HepG2 (cell line): Measurements from ENCODE around the gene GUK1. TPM values are rescaled to one million over a fixed set of nuclear protein-coding genes. Genes with fewer than 3 reads are reported as not detected.

Experiments
- ATF7-NPFF ChIP-seq: sonication (generic); formaldehyde crosslinking; IDR thresholded peaks from 2 replicates; pipeline ENCODE4 v1.8.1; 2023; ENCODE audit warnings: mild to moderate bottlenecking, low read depth, missing genetic modification reagents, moderate library complexity
- DR1 ChIP-seq: sonication (generic); formaldehyde crosslinking; IDR thresholded peaks from 2 replicates; pipeline ENCODE4 v1.8.0; 2021; ENCODE audit warnings: mild to moderate bottlenecking, missing genetic modification reagents, inconsistent platforms
- ESRRA ChIP-seq: sonication (generic); formaldehyde crosslinking; IDR thresholded peaks from 2 replicates; pipeline ENCODE4 v1.5.1; 2020; ENCODE audit warnings: mild to moderate bottlenecking, low read depth, missing genetic modification reagents
- GABPA ChIP-seq, 2 experiments: IDR thresholded peaks; 2 replicates each; pipeline ENCODE4 v1.6.1; 2011 to 2016; ENCODE audit warnings: low read depth in 2 of 2, low read length in 1 of 2, missing biosample characterization in 1 of 2, missing genetic modification characterization in 1 of 2
- GLI4 ChIP-seq: sonication (generic); formaldehyde crosslinking; IDR thresholded peaks from 2 replicates; pipeline ENCODE4 v1.5.1; 2020; ENCODE audit warnings: missing genetic modification reagents, mild to moderate bottlenecking, moderate library complexity, borderline replicate concordance
- GTF2F1 ChIP-seq: fragments of 150-350 bp; IDR thresholded peaks from 2 replicates; pipeline ENCODE4 v1.6.1; 2014; ENCODE audit warnings: low read length
- HOXA3 ChIP-seq: sonication (generic); formaldehyde crosslinking; IDR thresholded peaks from 2 replicates; pipeline ENCODE4 v1.5.0; 2020; ENCODE audit warnings: missing genetic modification reagents
- KMT2A ChIP-seq: sonication (generic); formaldehyde crosslinking; IDR thresholded peaks from 2 replicates; pipeline ENCODE4 v1.4.0; 2020; ENCODE audit warnings: missing genetic modification reagents
- MAFF ChIP-seq: IDR thresholded peaks from 2 replicates; pipeline ENCODE4 v1.6.1; 2011; ENCODE audit warnings: low read depth, low read length, improper control_type of control experiment
- PCBP1 ChIP-seq: fragments of 200-400 bp; formaldehyde crosslinking; IDR thresholded peaks from 2 replicates; pipeline ENCODE4 v1.6.1; 2017; ENCODE audit warnings: mild to moderate bottlenecking, low read depth, low read length, borderline replicate concordance
- PHF20 ChIP-seq: sonication (generic); formaldehyde crosslinking; IDR thresholded peaks from 2 replicates; pipeline ENCODE4 v1.5.0; 2020; ENCODE audit warnings: mild to moderate bottlenecking, missing genetic modification reagents
- RCOR2 ChIP-seq: IDR thresholded peaks from 2 replicates; pipeline ENCODE4 v1.6.1; 2016; ENCODE audit warnings: missing biosample characterization, missing genetic modification reagents
- SP140L ChIP-seq: sonication (generic); formaldehyde crosslinking; IDR thresholded peaks from 2 replicates; pipeline ENCODE4 v1.4.0; 2020; ENCODE audit warnings: missing genetic modification reagents, borderline replicate concordance
- THAP7 ChIP-seq: sonication (generic); formaldehyde crosslinking; IDR thresholded peaks from 2 replicates; pipeline ENCODE4 v1.8.1; 2023; ENCODE audit warnings: mild to moderate bottlenecking, missing genetic modification reagents
- ZBTB7B ChIP-seq: sonication (generic); formaldehyde crosslinking; IDR thresholded peaks from 2 replicates; pipeline ENCODE4 v1.4.0; 2020; ENCODE audit warnings: missing genetic modification reagents
- ZNF549 ChIP-seq: sonication (generic); formaldehyde crosslinking; IDR thresholded peaks from 2 replicates; pipeline ENCODE4 v1.5.0; 2020; ENCODE audit warnings: missing genetic modification reagents
- ZNF558 ChIP-seq: sonication (generic); formaldehyde crosslinking; IDR thresholded peaks from 2 replicates; pipeline ENCODE4 v1.9.0; 2022; ENCODE audit warnings: mild to moderate bottlenecking, missing genetic modification reagents, borderline replicate concordance
- ZNF770 ChIP-seq: sonication (generic); formaldehyde crosslinking; IDR thresholded peaks from 2 replicates; pipeline ENCODE4 v1.5.0; 2020; ENCODE audit warnings: mild to moderate bottlenecking, missing genetic modification reagents
- ZNF878 ChIP-seq: sonication (generic); formaldehyde crosslinking; IDR thresholded peaks from 2 replicates; pipeline ENCODE4 v1.8.1; 2023; ENCODE audit warnings: mild to moderate bottlenecking, missing genetic modification reagents, moderate library complexity
- polyA plus RNA-seq, 8 experiments: library from polyadenylated mRNA; depleted of rRNA in 3 of 8; stranded (reverse) in 7 of 8; unstranded in 1 of 8; fragments of >200 nt; fragmentation: Illumina TruSeq in 4 of 8; extraction: Trizol in 4 of 8; gene quantifications; 2 replicates each; pipeline versions ENCODE4 v1.2.1 to v1.2.3, GENCODE V29; 2011 to 2016; ENCODE audit warnings: low read depth in 4 of 8, missing spikeins in 1 of 8, mixed read lengths in 1 of 8; ENCODE audit not compliant: insufficient read depth in 1 of 8
- total RNA-seq, 5 experiments: library from RNA; depleted of rRNA; stranded (reverse); fragments of >200 nt; fragmentation: Illumina TruSeq; extraction: Trizol; gene quantifications; 2 replicates each; pipeline ENCODE4 v1.2.3, GENCODE V29; 2016; ENCODE audit warnings: low read depth in 1 of 5
- TF ChIP-seq, protein P1 (sequence below): sonication (generic); formaldehyde crosslinking; IDR thresholded peaks from 2 replicates; pipeline ENCODE4 v1.5.0; 2020; ENCODE audit warnings: missing genetic modification reagents, mild to moderate bottlenecking, borderline replicate concordance
- TF ChIP-seq, protein P2 (sequence below): sonication (generic); formaldehyde crosslinking; IDR thresholded peaks from 2 replicates; pipeline ENCODE4 v1.5.0; 2020; ENCODE audit warnings: missing genetic modification reagents

GUK1 gene
- total and polyA plus RNA-seq, 2 of the 13 experiments (the other 11 are each of a cell fraction or from before 2014, with no cell fraction given) = 116 to 154 TPM

- TF ChIP-seq PHF20 (CRISPR knock-in tag) (no peak), ZBTB7B (no peak), RCOR2 (CRISPR knock-in tag) (no peak), KMT2A (CRISPR knock-in tag) (no peak), THAP7 (peak; percentile 20; the same call in 1 of the 2 replicates), DR1 (no peak), PCBP1 (no peak), HOXA3 (CRISPR knock-in tag) (no peak), SP140L (CRISPR knock-in tag) (no peak), GLI4 (CRISPR knock-in tag) (no peak), ATF7-NPFF (CRISPR knock-in tag) (no peak), ZNF878 (CRISPR knock-in tag) (no peak), GTF2F1 (no peak), GABPA (IDR thresholded peaks at IDR 0.05; ENCODE audit: low read depth, low read length) (no peak), GABPA (CRISPR knock-in tag; IDR thresholded peaks at IDR 0.05; ENCODE audit: low read depth) (peak; percentile 87), ZNF558 (CRISPR knock-in tag) (no peak), ESRRA (no peak), ZNF549 (CRISPR knock-in tag) (no peak), ZNF770 (peak; percentile 99), MAFF (no peak)
- TF ChIP-seq, protein P1, sequence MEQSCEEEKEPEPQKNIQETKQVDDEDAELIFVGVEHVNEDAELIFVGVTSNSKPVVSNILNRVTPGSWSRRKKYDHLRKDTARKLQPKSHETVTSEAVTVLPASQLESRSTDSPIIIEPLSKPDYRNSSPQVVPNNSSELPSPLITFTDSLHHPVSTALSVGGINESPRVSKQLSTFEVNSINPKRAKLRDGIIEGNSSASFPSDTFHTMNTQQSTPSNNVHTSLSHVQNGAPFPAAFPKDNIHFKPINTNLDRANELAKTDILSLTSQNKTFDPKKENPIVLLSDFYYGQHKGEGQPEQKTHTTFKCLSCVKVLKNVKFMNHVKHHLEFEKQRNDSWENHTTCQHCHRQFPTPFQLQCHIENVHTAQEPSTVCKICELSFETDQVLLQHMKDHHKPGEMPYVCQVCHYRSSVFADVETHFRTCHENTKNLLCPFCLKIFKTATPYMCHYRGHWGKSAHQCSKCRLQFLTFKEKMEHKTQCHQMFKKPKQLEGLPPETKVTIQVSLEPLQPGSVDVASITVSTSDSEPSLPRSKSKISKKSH = peak; percentile 43; the same call in 1 of the 2 replicates
- TF ChIP-seq, protein P2, sequence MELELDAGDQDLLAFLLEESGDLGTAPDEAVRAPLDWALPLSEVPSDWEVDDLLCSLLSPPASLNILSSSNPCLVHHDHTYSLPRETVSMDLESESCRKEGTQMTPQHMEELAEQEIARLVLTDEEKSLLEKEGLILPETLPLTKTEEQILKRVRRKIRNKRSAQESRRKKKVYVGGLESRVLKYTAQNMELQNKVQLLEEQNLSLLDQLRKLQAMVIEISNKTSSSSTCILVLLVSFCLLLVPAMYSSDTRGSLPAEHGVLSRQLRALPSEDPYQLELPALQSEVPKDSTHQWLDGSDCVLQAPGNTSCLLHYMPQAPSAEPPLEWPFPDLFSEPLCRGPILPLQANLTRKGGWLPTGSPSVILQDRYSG = no peak
Measured at GRCh38 chr1:228139406-228139930, 611 bp upstream of the GUK1 start (continued).
